Measurements from ENCODE around the gene CNGA3. TPM values are rescaled to one million over a fixed set of nuclear protein-coding genes. Genes with fewer than 3 reads are reported as not detected.
A peak's percentile ranks its signal among the peaks of the same experiment; 100 is the strongest.
"Not testable (repeated sequence)": the region's sequence is repeated elsewhere in the genome, so short reads cannot be mapped to it uniquely, and the experiment has no call there.

CNGA3 gene
- total RNA-seq (not detected), polyA plus RNA-seq (not detected)

DNA sequence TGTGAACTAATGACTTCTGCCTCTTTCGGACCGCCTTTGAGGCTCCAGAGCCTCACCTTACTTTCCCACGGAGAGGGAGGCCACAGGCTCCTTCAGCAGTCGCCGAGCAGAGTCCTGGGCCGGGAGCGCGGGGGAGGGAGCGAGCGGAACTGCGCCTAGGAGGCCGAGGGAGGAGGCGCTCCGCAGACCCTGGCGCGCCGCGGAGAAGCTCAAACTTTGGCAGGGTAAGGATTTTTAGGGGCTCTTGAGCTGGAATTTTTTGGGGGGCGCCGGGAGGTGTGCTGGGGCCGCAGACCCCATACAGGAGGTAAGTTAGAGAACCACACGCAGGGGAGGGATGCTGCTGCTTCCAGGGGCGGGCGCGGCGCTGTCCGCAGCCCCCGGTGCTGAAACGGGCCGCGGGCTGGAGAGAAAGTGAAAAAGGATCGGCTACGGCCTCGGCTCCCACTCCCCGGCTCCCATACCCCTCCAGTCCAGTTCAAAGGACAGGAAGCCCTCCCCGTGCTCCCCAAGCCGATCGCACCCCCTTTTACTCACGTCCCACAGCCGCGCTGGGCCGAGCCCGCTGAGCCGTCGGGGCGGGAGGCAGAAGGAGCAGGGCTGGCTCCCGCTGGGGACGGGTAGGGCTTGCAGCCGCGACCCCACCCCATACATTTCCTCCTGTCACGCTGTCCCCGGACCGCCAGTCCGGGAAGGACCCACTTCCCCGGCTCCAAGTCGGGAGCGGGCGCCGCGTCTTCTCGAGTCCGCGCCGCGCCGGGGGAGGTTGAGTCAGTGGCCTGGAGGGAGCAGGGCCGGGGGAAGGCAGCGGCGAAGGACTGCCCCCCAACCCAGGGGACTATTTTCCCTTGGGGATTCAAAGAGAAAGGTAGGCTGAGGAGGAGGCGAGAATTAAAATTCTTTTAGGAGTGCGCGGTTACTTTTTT lies at the start of gene CNGA3:
TSS of gene CNGA3 (plus strand) at position 146 of the 926 bp plus-strand sequence. CDS start 23,520 bp downstream, outside the sequence.
- no peaks in the 10 kb centered on the region for H3K4me1 ChIP-seq (ENCODE audit: insufficient read depth, low read length)
- POLR2A ChIA-PET = no interaction called here
- Mint-ChIP-seq H3K27ac (peak within 1 kb of the TSS in 1 of 8 donors; percentile 4), H3K4me3 (peak within 1 kb of the TSS in 4 of 7 donors; percentile 16 to 65 (median 38)), H3K4me1 (peaks cover 0 to 18% (median 6%) of the 10 kb centered on the region in 3 donors), H3K36me3 (peaks cover 0 to 10% (median 2%) of the 10 kb centered on the region in 3 donors), H3K27me3 (peaks cover 56 to 78% of the 10 kb centered on the region in 2 donors), H3K9me3 (peaks cover 0 to 9% (median 5%) of the 10 kb centered on the region in 5 donors)
- no peaks in the 10 kb centered on the region for H3K9me3 ChIP-seq (ENCODE audit: low read length)
- H3K27ac ChIP-seq (ENCODE audit: low read depth, low read length) = no peak within 1 kb of the TSS
- H3K36me3 ChIP-seq (ENCODE audit: insufficient read depth, low read length) = no peaks in the 10 kb centered on the region
- CTCF ChIA-PET = no interaction called here
- DNase-seq = peak in 1 of 5 donors; percentile 21
- peaks cover 23% of the 10 kb centered on the region for H3K27me3 ChIP-seq (ENCODE audit: insufficient read depth, low read length, poor library complexity, severe bottlenecking)
- no peak within 1 kb of the TSS for H3K4me3 ChIP-seq (ENCODE audit: low read length)

GRCh38 chr2:98297817-98298682 lies 48.2 kb upstream of the CNGA3 start:
- no peak for DNase-seq
- H3K27ac Mint-ChIP-seq = no peak overlapping the region
- no peaks in the 10 kb centered on the region for H3K4me1 Mint-ChIP-seq
- no peaks in the 10 kb centered on the region for H3K36me3 Mint-ChIP-seq
- Histone ChIP-seq H3K36me3 (ENCODE audit: insufficient read depth, low read length) (no peaks in the 10 kb centered on the region), H3K27ac (ENCODE audit: low read depth, low read length) (no peak overlapping the region), H3K9me3 (ENCODE audit: low read length) (no peaks in the 10 kb centered on the region), H3K4me1 (ENCODE audit: insufficient read depth, low read length) (no peaks in the 10 kb centered on the region), H3K27me3 (ENCODE audit: insufficient read depth, low read length, poor library complexity, severe bottlenecking) (no peaks in the 10 kb centered on the region), H3K4me3 (ENCODE audit: low read length) (no peak overlapping the region)
- H3K9me3 Mint-ChIP-seq = no peaks in the 10 kb centered on the region
- H3K27me3 Mint-ChIP-seq = peaks cover 28 to 42% of the 10 kb centered on the region in 2 donors
- H3K4me3 Mint-ChIP-seq = no peak overlapping the region
- POLR2A ChIA-PET = no interaction called here
- CTCF ChIA-PET = no interaction called here

DNA sequence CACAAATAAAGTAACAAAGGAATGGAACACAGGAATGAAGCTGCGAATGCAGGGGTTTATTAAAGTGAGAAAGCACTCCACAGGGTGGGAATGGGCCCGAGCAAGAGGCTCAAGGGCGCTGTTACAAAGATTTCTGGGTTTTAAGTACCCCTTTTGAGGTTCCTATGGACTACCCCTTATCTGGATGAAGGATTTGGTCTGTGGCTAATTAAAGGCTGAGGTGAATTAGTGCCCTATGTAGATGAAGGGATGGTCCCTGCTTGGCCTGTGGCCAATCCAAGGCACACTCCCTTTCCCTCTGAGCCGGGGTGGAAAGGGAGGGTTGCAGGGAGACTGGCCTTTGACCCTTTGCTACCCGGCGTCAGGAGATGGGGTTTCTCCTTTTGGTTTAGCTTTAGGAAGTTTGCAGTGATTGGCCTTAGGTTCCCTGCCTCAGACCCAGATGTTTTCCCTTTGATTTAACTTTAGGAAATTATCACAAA lies 47.5 kb upstream of the CNGA3 start:
- H3K36me3 Mint-ChIP-seq = no peaks in the 10 kb centered on the region
- no peak for DNase-seq
- Histone ChIP-seq H3K36me3 (ENCODE audit: insufficient read depth, low read length) (no peaks in the 10 kb centered on the region), H3K27ac (ENCODE audit: low read depth, low read length) (no peak overlapping the region), H3K9me3 (ENCODE audit: low read length) (no peaks in the 10 kb centered on the region), H3K4me1 (ENCODE audit: insufficient read depth, low read length) (no peaks in the 10 kb centered on the region), H3K4me3 (ENCODE audit: low read length) (no peak overlapping the region), H3K27me3 (ENCODE audit: insufficient read depth, low read length, poor library complexity, severe bottlenecking) (no peaks in the 10 kb centered on the region)
- POLR2A ChIA-PET = no interaction called here
- H3K9me3 Mint-ChIP-seq = no peaks in the 10 kb centered on the region
- CTCF ChIA-PET = no interaction called here
- H3K27ac Mint-ChIP-seq = no peak overlapping the region
- H3K4me1 Mint-ChIP-seq = no peaks in the 10 kb centered on the region
- H3K4me3 Mint-ChIP-seq = no peak overlapping the region
- peaks cover 28 to 40% of the 10 kb centered on the region in 2 donors for H3K27me3 Mint-ChIP-seq

DNA sequence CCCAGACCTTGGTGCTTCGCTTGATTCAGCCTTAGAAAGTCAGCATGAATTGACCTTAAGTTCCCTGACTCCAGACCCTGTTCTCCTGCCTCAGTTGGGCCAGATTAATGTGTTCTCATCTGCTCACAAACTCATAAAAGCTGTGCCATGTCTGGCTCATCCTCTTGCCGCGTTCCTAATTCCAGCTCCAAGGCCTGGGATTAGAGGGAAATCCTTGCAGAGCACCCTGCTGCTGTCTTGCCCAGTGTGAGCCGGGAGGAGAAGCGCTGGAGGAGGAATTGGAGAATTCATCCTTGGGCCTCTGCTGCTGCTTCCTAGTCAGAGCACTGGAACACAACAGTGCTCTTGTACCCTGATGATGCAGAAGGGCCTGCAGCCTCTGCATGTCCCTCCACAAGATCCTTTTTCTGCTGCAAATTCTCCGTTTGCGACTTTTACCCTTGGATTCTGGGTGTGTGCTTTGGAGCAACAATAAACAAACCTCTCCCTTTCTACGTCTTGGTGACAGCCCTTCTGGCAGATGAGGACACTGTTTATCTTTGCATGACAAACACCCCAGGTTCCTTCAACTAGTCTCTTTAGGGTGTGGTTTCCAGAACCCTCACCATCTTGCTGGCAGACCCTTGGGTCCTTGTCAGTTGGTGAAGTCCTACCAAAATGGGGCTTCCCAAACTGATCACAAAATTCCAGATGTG lies 46.9 kb upstream of the CNGA3 start:
- Mint-ChIP-seq H3K27me3 (peaks cover 26 to 41% of the 10 kb centered on the region in 2 donors), H3K4me3 (no peak overlapping the region), H3K9me3 (no peaks in the 10 kb centered on the region), H3K27ac (no peak overlapping the region), H3K36me3 (no peaks in the 10 kb centered on the region), H3K4me1 (no peaks in the 10 kb centered on the region)
- DNase-seq = no peak
- Histone ChIP-seq H3K27me3 (ENCODE audit: insufficient read depth, low read length, poor library complexity, severe bottlenecking) (no peaks in the 10 kb centered on the region), H3K9me3 (ENCODE audit: low read length) (no peaks in the 10 kb centered on the region), H3K4me3 (ENCODE audit: low read length) (no peak overlapping the region), H3K36me3 (ENCODE audit: insufficient read depth, low read length) (no peaks in the 10 kb centered on the region), H3K4me1 (ENCODE audit: insufficient read depth, low read length) (no peaks in the 10 kb centered on the region), H3K27ac (ENCODE audit: low read depth, low read length) (no peak overlapping the region)
- POLR2A ChIA-PET = no interaction called here
- CTCF ChIA-PET = no interaction called here

GRCh38 chr2:98300141-98300874 lies 45.9 kb upstream of the CNGA3 start:
- H3K27ac Mint-ChIP-seq = no peak overlapping the region
- H3K27me3 Mint-ChIP-seq = peaks cover 28 to 41% of the 10 kb centered on the region in 2 donors
- Histone ChIP-seq H3K27ac (ENCODE audit: low read depth, low read length) (no peak overlapping the region), H3K9me3 (ENCODE audit: low read length) (no peaks in the 10 kb centered on the region), H3K36me3 (ENCODE audit: insufficient read depth, low read length) (no peaks in the 10 kb centered on the region), H3K27me3 (ENCODE audit: insufficient read depth, low read length, poor library complexity, severe bottlenecking) (no peaks in the 10 kb centered on the region), H3K4me1 (ENCODE audit: insufficient read depth, low read length) (no peaks in the 10 kb centered on the region), H3K4me3 (ENCODE audit: low read length) (no peak overlapping the region)
- ChIA-PET CTCF (no interaction called here), POLR2A (no interaction called here)
- no peak overlapping the region for H3K4me3 Mint-ChIP-seq
- no peak for DNase-seq
- no peaks in the 10 kb centered on the region for H3K36me3 Mint-ChIP-seq
- H3K4me1 Mint-ChIP-seq = no peaks in the 10 kb centered on the region
- no peaks in the 10 kb centered on the region for H3K9me3 Mint-ChIP-seq

- no peaks in the 10 kb centered on the region for H3K9me3 ChIP-seq (ENCODE audit: low read length)
- Mint-ChIP-seq H3K4me3 (no peak overlapping the region), H3K36me3 (no peaks in the 10 kb centered on the region), H3K27me3 (peaks cover 25 to 43% of the 10 kb centered on the region in 2 donors), H3K4me1 (no peaks in the 10 kb centered on the region), H3K9me3 (no peaks in the 10 kb centered on the region), H3K27ac (no peak overlapping the region)
- no peaks in the 10 kb centered on the region for H3K36me3 ChIP-seq (ENCODE audit: insufficient read depth, low read length)
- H3K4me1 ChIP-seq (ENCODE audit: insufficient read depth, low read length) = no peaks in the 10 kb centered on the region
- H3K27me3 ChIP-seq (ENCODE audit: insufficient read depth, low read length, poor library complexity, severe bottlenecking) = no peaks in the 10 kb centered on the region
- DNase-seq = no peak
- H3K27ac ChIP-seq (ENCODE audit: low read depth, low read length) = no peak overlapping the region
- ChIA-PET POLR2A (no interaction called here), CTCF (no interaction called here)
- no peak overlapping the region for H3K4me3 ChIP-seq (ENCODE audit: low read length)
Observed at GRCh38 chr2:98301469-98301868, 44.8 kb upstream of the CNGA3 start.

- H3K9me3 Mint-ChIP-seq; H3K27ac Mint-ChIP-seq; H3K27ac ChIP-seq (ENCODE audit: low read depth, low read length); H3K9me3 ChIP-seq (ENCODE audit: low read length); H3K4me1 ChIP-seq (ENCODE audit: insufficient read depth, low read length); H3K4me3 Mint-ChIP-seq; H3K4me1 Mint-ChIP-seq; H3K36me3 ChIP-seq (ENCODE audit: insufficient read depth, low read length); H3K27me3 ChIP-seq (ENCODE audit: insufficient read depth, low read length, poor library complexity, severe bottlenecking); H3K4me3 ChIP-seq (ENCODE audit: low read length); DNase-seq; CTCF ChIA-PET; POLR2A ChIA-PET; H3K36me3 Mint-ChIP-seq: not testable (repeated sequence)
- H3K27me3 Mint-ChIP-seq = peaks cover 23 to 76% of the 10 kb centered on the region in 2 donors
Observed at GRCh38 chr2:98307131-98307696, 39.0 kb upstream of the CNGA3 start.

All from CD8-positive, alpha-beta memory T cell (primary cell).